Bronchial epithelial cell (primary cell): Measurements from ENCODE around the gene RASL11A. TPM values are rescaled to one million over a fixed set of nuclear protein-coding genes. Genes with fewer than 3 reads are reported as not detected.

ENCODE experiments used
- DNase-seq: peaks from one replicate; pipeline ENCODE4 v3.0.0-alpha.2; 2010; ENCODE audit warnings: low read depth
- FAIRE-seq: peaks from 2 replicates; lab custom pipeline; 2011; peaks lifted over from hg19 to GRCh38; lab: Jason Lieb, UNC
- H3K27me3 ChIP-seq: 2 replicates; pipeline ENCODE4 v1.5.1; 2011; ENCODE audit warnings: low read length; ENCODE audit not compliant: control insufficient read depth, insufficient read depth
- H3K36me3 ChIP-seq: 2 replicates; pipeline ENCODE4 v1.5.1; 2011; ENCODE audit warnings: low read length; ENCODE audit not compliant: control insufficient read depth, insufficient read depth
- H3K4me3 ChIP-seq: 2 replicates; pipeline ENCODE4 v1.5.1; 2011; ENCODE audit warnings: mild to moderate bottlenecking, low read depth, low read length, control low read depth
- total RNA-seq: library from RNA; depleted of rRNA; stranded (reverse); fragments of >200 nt; gene quantifications from 2 replicates; pipeline ENCODE4 v1.2.1, GENCODE V29; 2014
- TF ChIP-seq, protein P1 (sequence below): IDR thresholded peaks from 2 replicates; pipeline ENCODE4 v1.5.1; 2011; ENCODE audit warnings: mild to moderate bottlenecking, moderate library complexity, low read length, control low read depth, inconsistent platforms; ENCODE audit not compliant: insufficient read depth, severe bottlenecking

The RASL11A gene
- total RNA-seq, 1 donor from 2014 or later = 1.1 TPM

- no peak for FAIRE-seq
- H3K27me3 ChIP-seq = no peaks in the 10 kb centered on the region
- H3K4me3 ChIP-seq = no peak overlapping the region
- TF ChIP-seq, protein P1, sequence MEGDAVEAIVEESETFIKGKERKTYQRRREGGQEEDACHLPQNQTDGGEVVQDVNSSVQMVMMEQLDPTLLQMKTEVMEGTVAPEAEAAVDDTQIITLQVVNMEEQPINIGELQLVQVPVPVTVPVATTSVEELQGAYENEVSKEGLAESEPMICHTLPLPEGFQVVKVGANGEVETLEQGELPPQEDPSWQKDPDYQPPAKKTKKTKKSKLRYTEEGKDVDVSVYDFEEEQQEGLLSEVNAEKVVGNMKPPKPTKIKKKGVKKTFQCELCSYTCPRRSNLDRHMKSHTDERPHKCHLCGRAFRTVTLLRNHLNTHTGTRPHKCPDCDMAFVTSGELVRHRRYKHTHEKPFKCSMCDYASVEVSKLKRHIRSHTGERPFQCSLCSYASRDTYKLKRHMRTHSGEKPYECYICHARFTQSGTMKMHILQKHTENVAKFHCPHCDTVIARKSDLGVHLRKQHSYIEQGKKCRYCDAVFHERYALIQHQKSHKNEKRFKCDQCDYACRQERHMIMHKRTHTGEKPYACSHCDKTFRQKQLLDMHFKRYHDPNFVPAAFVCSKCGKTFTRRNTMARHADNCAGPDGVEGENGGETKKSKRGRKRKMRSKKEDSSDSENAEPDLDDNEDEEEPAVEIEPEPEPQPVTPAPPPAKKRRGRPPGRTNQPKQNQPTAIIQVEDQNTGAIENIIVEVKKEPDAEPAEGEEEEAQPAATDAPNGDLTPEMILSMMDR = no peak
- no peak for DNase-seq
- no peaks in the 10 kb centered on the region for H3K36me3 ChIP-seq
These were observed 33.5 kb downstream of the RASL11A start for GRCh38 chr13:27304099-27304498.

- TF ChIP-seq, protein P1 = no peak
- no peak for DNase-seq
- H3K4me3 ChIP-seq = no peak overlapping the region
- no peaks in the 10 kb centered on the region for H3K27me3 ChIP-seq
- no peak for FAIRE-seq
- no peaks in the 10 kb centered on the region for H3K36me3 ChIP-seq
These were observed 34.0 kb downstream of the RASL11A start for GRCh38 chr13:27304611-27305010.

DNA sequence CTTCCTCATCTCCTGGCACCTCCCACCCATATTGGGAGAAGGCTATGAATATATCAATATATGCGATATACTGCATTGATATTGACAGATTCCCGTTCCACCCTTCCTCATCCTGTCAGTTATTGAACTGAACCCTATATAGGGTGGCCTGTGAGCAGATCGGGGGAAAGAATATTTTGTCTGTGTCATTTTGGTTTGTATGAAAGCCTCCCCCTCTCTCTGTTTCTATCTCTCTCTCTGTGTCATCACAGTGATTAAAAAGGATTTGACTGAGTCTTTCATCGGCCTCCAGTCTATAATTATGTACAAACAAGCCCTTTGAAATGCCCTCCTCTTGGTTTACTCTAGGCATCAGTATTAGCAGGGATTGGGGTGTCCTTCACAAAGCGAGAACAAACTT is 35.7 kb downstream of the RASL11A start:
- no peak overlapping the region for H3K4me3 ChIP-seq
- H3K27me3 ChIP-seq = no peaks in the 10 kb centered on the region
- DNase-seq = no peak
- TF ChIP-seq, protein P1 = no peak
- FAIRE-seq = no peak
- H3K36me3 ChIP-seq = no peaks in the 10 kb centered on the region

- Histone ChIP-seq H3K27me3 (no peaks in the 10 kb centered on the region), H3K4me3 (no peak overlapping the region), H3K36me3 (no peaks in the 10 kb centered on the region)
- FAIRE-seq (no peak), DNase-seq (no peak)
- TF ChIP-seq, protein P1 = no peak
These were observed 38.3 kb downstream of the RASL11A start for GRCh38 chr13:27308941-27309340.

DNA sequence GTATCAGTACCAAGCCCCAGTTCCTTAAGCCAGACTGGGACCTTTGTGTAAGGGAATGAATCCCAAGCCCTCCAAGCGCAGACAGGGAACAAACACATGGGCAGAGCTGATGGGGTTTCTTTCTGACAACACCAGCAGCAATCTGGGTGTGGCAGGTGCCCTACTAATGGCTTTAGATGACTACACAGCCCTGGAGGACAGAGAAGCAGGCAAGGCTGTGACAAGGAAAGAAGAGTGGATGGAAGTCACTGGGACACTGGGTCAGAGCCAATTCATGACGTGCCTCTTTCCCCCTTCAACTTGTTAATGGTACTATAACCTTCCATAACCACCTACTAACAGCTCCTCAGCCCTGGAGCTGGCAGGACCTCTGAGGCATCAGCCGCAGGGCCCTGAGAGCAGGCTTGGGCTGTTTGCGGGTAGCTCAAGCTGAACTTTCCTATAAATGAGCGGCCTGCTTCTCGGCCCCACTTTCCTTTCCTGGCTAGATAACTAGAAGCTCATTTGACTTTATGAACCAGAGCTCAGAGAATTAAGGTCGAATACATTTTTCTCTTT is 38.9 kb downstream of the RASL11A start:
- Histone ChIP-seq H3K4me3 (no peak overlapping the region), H3K36me3 (no peaks in the 10 kb centered on the region), H3K27me3 (no peaks in the 10 kb centered on the region)
- DNase-seq (no peak), FAIRE-seq (no peak)
- TF ChIP-seq, protein P1 = no peak
